Nephron progenitor cell (in vitro differentiated cells): ENCODE measurements around the gene RLF.
A peak's percentile ranks its signal among the peaks of the same experiment; 100 is the strongest.

Experiments
- DNase-seq: peaks from one replicate; pipeline ENCODE4 v3.0.0; 2021
- H3K27ac Mint-ChIP-seq: 2 replicates; pipeline ENCODE4 v1.8.0; 2021; ENCODE audit warnings: mild to moderate bottlenecking, moderate library complexity, mixed read lengths
- H3K27me3 Mint-ChIP-seq: 2 replicates; pipeline ENCODE4 v1.8.0; 2021; ENCODE audit warnings: mild to moderate bottlenecking, low read depth, mixed read lengths; ENCODE audit not compliant: poor library complexity
- H3K36me3 Mint-ChIP-seq: 2 replicates; pipeline ENCODE4 v1.8.0; 2021; ENCODE audit warnings: low read depth, mixed read lengths
- H3K4me1 Mint-ChIP-seq: 2 replicates; pipeline ENCODE4 v1.8.0; 2021; ENCODE audit warnings: mixed read lengths
- H3K4me3 Mint-ChIP-seq: 2 replicates; pipeline ENCODE4 v1.8.0; 2021; ENCODE audit warnings: mild to moderate bottlenecking, moderate library complexity, mixed read lengths
- H3K9me3 Mint-ChIP-seq: 2 replicates; pipeline ENCODE4 v1.8.0; 2021; ENCODE audit warnings: mild to moderate bottlenecking, moderate library complexity, mixed read lengths
- TF ChIP-seq, protein P1 (sequence below): fragments of 200-600 bp; sonication (generic); IDR thresholded peaks from 2 replicates; pipeline ENCODE4 v1.5.0; 2021; ENCODE audit warnings: antibody characterized with exemption

Gene RLF

DNA sequence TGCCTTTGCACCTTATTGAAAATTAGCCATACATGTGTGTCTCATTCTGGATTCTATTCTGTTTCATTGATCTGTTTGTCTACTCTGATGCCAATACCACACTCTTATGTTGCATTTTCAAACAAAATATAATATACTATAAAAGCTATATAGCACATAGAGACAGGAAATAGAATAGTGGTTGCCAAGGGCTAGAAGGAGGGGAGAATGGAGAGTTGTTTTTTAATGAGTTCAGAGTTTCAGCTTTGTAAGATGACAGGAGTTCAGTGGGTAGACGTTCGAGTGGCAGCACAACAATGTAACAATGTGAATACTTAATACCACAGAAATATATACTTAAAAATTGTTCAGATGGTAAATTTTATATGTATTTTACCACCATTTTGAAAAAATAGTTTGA is 17.0 kb downstream of the RLF start:
- DNase-seq = no peak
- Mint-ChIP-seq H3K36me3 (peaks cover 54% of the 10 kb centered on the region), H3K9me3 (peaks cover 34% of the 10 kb centered on the region), H3K4me3 (no peak overlapping the region), H3K27ac (no peak overlapping the region), H3K27me3 (peaks cover 5% of the 10 kb centered on the region), H3K4me1 (peaks cover 7% of the 10 kb centered on the region)
- TF ChIP-seq, protein P1, sequence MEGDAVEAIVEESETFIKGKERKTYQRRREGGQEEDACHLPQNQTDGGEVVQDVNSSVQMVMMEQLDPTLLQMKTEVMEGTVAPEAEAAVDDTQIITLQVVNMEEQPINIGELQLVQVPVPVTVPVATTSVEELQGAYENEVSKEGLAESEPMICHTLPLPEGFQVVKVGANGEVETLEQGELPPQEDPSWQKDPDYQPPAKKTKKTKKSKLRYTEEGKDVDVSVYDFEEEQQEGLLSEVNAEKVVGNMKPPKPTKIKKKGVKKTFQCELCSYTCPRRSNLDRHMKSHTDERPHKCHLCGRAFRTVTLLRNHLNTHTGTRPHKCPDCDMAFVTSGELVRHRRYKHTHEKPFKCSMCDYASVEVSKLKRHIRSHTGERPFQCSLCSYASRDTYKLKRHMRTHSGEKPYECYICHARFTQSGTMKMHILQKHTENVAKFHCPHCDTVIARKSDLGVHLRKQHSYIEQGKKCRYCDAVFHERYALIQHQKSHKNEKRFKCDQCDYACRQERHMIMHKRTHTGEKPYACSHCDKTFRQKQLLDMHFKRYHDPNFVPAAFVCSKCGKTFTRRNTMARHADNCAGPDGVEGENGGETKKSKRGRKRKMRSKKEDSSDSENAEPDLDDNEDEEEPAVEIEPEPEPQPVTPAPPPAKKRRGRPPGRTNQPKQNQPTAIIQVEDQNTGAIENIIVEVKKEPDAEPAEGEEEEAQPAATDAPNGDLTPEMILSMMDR = no peak

DNA sequence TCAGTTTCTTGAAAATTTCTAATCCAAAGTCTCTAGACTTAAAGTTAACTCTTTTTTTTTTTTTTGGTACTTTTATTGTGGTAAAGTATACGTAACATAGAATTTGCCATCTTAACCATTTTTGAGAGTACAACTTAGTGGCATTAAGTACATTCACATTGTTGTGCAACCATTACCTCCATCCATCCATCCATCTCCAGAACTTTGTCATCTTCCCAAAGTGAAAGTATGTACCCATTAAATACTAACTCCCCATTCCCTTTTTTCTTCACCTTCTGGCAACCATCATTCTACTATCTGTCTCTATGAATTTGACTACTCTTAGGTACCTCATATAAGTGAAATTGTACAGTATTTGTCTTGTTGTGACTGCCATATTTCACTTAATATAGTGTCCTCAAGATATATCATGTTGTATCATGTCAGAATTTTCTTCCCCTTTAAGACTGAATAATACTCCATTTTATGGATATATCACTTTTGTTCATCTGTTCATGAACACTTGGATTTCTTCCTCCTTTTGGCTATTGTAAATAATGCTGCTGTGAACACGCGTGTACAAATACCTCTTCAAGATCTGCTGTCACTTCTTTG is 18.4 kb downstream of the RLF start:
- H3K36me3 Mint-ChIP-seq = peaks cover 58% of the 10 kb centered on the region
- TF ChIP-seq, protein P1 = no peak
- peaks cover 5% of the 10 kb centered on the region for H3K27me3 Mint-ChIP-seq

GRCh38 chr1:40183055-40183710 is 22.0 kb downstream of the RLF start:
- H3K36me3 Mint-ChIP-seq = peaks cover 45% of the 10 kb centered on the region
- TF ChIP-seq, protein P1 = peak; percentile 20
- H3K27ac Mint-ChIP-seq = no peak overlapping the region
- peaks cover 5% of the 10 kb centered on the region for H3K27me3 Mint-ChIP-seq
- peaks cover 6% of the 10 kb centered on the region for H3K9me3 Mint-ChIP-seq
- no peak overlapping the region for H3K4me3 Mint-ChIP-seq
- no peak for DNase-seq
- H3K4me1 Mint-ChIP-seq = peaks cover 7% of the 10 kb centered on the region

More for the DNA sequence above, 18.4 kb downstream of the RLF start:
- H3K27ac Mint-ChIP-seq = no peak overlapping the region
- H3K4me1 Mint-ChIP-seq = peaks cover 7% of the 10 kb centered on the region
- H3K4me3 Mint-ChIP-seq = no peak overlapping the region
- H3K9me3 Mint-ChIP-seq = peaks cover 34% of the 10 kb centered on the region
- no peak for DNase-seq

- DNase-seq = no peak
- TF ChIP-seq, protein P1 = no peak
- Mint-ChIP-seq H3K36me3 (peaks cover 47% of the 10 kb centered on the region), H3K27ac (peak overlapping the region; percentile 32), H3K9me3 (peaks cover 5% of the 10 kb centered on the region), H3K27me3 (peaks cover 5% of the 10 kb centered on the region), H3K4me3 (no peak overlapping the region), H3K4me1 (peaks cover 7% of the 10 kb centered on the region)
Measured at GRCh38 chr1:40184193-40184592, 23.0 kb downstream of the RLF start.

DNA sequence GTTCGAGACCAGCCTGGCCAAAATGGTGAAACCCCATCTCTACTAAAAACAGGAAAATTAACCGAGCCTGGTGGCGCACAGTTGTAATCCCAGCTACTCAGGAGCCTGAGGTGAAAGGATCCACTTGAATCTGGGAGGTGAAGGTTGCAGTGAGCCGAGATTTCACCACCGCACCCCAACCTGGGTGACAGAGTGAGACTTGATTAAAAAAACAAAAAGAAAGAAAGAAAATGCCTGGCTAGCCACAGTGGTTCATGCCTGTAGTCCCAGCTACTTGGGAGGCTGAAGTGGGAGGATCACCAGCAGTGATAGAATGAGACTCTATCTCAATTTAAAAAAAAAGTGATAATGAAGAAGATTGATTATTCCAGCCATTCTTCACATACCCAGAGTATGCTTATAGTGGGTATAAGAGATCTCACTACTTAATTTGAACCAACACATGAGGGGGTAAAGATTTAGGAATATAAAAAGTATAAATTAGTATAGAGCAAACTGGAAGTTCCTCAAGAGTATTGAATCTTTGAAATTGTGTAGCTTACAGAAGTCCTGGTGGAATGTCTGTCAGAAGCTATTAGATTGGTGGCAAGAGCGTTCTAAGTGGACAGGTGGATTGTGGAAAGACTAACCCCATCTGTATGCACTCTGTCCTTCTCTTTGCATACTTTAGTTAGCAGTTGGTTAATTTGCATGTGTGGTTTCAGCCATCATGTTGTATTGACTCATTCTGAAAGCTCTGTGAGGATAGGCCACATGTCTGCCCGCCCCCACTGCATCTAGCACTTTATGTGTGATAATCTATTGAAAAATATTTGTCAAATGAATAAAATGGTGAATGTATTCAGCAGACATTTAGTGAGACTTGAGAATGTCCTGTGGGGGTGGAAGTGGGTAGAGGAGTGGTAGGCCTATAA is 25.0 kb downstream of the RLF start:
- Mint-ChIP-seq H3K9me3 (no peaks in the 10 kb centered on the region), H3K27me3 (no peaks in the 10 kb centered on the region), H3K4me3 (no peak overlapping the region), H3K27ac (no peak overlapping the region), H3K36me3 (peaks cover 48% of the 10 kb centered on the region), H3K4me1 (peaks cover 7% of the 10 kb centered on the region)
- TF ChIP-seq, protein P1 = no peak
- no peak for DNase-seq
